H9 (cell line): ENCODE measurements around the gene OR51E1. TPM values are rescaled to one million over a fixed set of nuclear protein-coding genes. Genes with fewer than 3 reads are reported as not detected.

Source experiments
- DNase-seq: peaks from one replicate; pipeline ENCODE4 v3.0.0-alpha.2; 2017
- H2AFZ ChIP-seq: one replicate; pipeline ENCODE4 v1.6.1; 2013; ENCODE audit warnings: mild to moderate bottlenecking, low read length, control low read depth, moderate library complexity
- H2AK5ac ChIP-seq: 2 replicates; pipeline ENCODE4 v1.6.1; 2013; ENCODE audit warnings: low read length, control low read depth, mixed read lengths; ENCODE audit not compliant: insufficient read length
- H2BK120ac ChIP-seq: one replicate; pipeline ENCODE4 v1.6.1; 2013; ENCODE audit warnings: low read depth, mild to moderate bottlenecking, low read length, control low read depth, inconsistent platforms; ENCODE audit not compliant: poor library complexity, severe bottlenecking
- H2BK12ac ChIP-seq: 2 replicates; pipeline ENCODE4 v1.6.1; 2013; ENCODE audit warnings: low read length, control low read depth, mixed read lengths, low read depth; ENCODE audit not compliant: insufficient read length
- H2BK15ac ChIP-seq: 2 replicates; pipeline ENCODE4 v1.6.1; 2013; ENCODE audit warnings: low read depth, low read length, control low read depth
- H2BK20ac ChIP-seq: one replicate; pipeline ENCODE4 v1.6.1; 2013; ENCODE audit warnings: low read depth, mild to moderate bottlenecking, low read length, control low read depth, inconsistent platforms; ENCODE audit not compliant: poor library complexity, severe bottlenecking
- H2BK5ac ChIP-seq: 2 replicates; pipeline ENCODE4 v1.6.1; 2013; ENCODE audit warnings: low read length, control low read depth, mixed read lengths; ENCODE audit not compliant: insufficient read length
- H3K14ac ChIP-seq: 2 replicates; pipeline ENCODE4 v1.6.1; 2013; ENCODE audit warnings: low read length, control low read depth; ENCODE audit not compliant: insufficient read depth
- H3K18ac ChIP-seq: 2 replicates; pipeline ENCODE4 v1.6.1; 2013; ENCODE audit warnings: low read depth, mild to moderate bottlenecking, mixed read lengths, low read length, control low read depth; ENCODE audit not compliant: insufficient read length
- H3K23ac ChIP-seq: 2 replicates; pipeline ENCODE4 v1.6.1; 2013; ENCODE audit warnings: low read length, control low read depth, mixed read lengths, low read depth; ENCODE audit not compliant: insufficient read length
- H3K23me2 ChIP-seq: 2 replicates; pipeline ENCODE4 v1.6.1; 2013; ENCODE audit warnings: low read depth, mild to moderate bottlenecking, mixed read lengths, low read length, control low read depth; ENCODE audit not compliant: insufficient read length, poor library complexity, severe bottlenecking
- H3K27ac ChIP-seq: 2 replicates; pipeline ENCODE4 v1.5.1; 2013; ENCODE audit warnings: low read length, control low read depth, mixed read lengths, low read depth; ENCODE audit not compliant: insufficient read length
- H3K27me3 ChIP-seq: 2 replicates; pipeline ENCODE4 v1.6.1; 2013; ENCODE audit warnings: low read length, control low read depth, inconsistent platforms; ENCODE audit not compliant: insufficient read depth
- H3K4ac ChIP-seq: 2 replicates; pipeline ENCODE4 v1.6.1; 2013; ENCODE audit warnings: low read depth, mild to moderate bottlenecking, control low read depth, inconsistent platforms, low read length, moderate library complexity
- H3K4me1 ChIP-seq: 2 replicates; pipeline ENCODE4 v1.6.1; 2013; ENCODE audit warnings: low read length, control low read depth, inconsistent platforms; ENCODE audit not compliant: insufficient read depth
- H3K4me2 ChIP-seq: 2 replicates; pipeline ENCODE4 v1.6.1; 2013; ENCODE audit warnings: low read length, control low read depth, mixed read lengths; ENCODE audit not compliant: insufficient read length, insufficient read depth
- H3K56ac ChIP-seq: 2 replicates; pipeline ENCODE4 v1.6.1; 2013; ENCODE audit warnings: low read depth, mild to moderate bottlenecking, mixed read lengths, low read length, control low read depth; ENCODE audit not compliant: insufficient read length
- H3K79me1 ChIP-seq: 2 replicates; pipeline ENCODE4 v1.6.1; 2013; ENCODE audit warnings: low read depth, mild to moderate bottlenecking, moderate library complexity, low read length, control low read depth, inconsistent platforms; ENCODE audit not compliant: insufficient read depth, poor library complexity, severe bottlenecking
- H3K79me2 ChIP-seq: 2 replicates; pipeline ENCODE4 v1.6.1; 2013; ENCODE audit warnings: low read length, control low read depth, inconsistent platforms; ENCODE audit not compliant: insufficient read depth
- H3K9ac ChIP-seq: 2 replicates; pipeline ENCODE4 v1.6.1; 2013; ENCODE audit warnings: low read length, control low read depth, mixed read lengths; ENCODE audit not compliant: insufficient read length; ENCODE audit errors: extremely low read depth
- H3K9me3 ChIP-seq: one replicate; pipeline ENCODE4 v1.6.1; 2013; ENCODE audit warnings: low read depth, low read length, inconsistent platforms; ENCODE audit not compliant: control insufficient read depth
- H3T11ph ChIP-seq: one replicate; pipeline ENCODE4 v1.6.1; 2013; ENCODE audit warnings: mild to moderate bottlenecking, low read length, control low read depth, inconsistent platforms
- H4K20me1 ChIP-seq: one replicate; pipeline ENCODE4 v1.6.1; 2013; ENCODE audit not compliant: control insufficient read depth, insufficient read length, insufficient read depth
- H4K5ac ChIP-seq: 2 replicates; pipeline ENCODE4 v1.6.1; 2013; ENCODE audit warnings: low read depth, mild to moderate bottlenecking, mixed read lengths, low read length, control low read depth; ENCODE audit not compliant: insufficient read length
- H4K8ac ChIP-seq: replicated peaks from 2 replicates; pipeline ENCODE4 v1.6.1; 2013; ENCODE audit warnings: low read length, control low read depth, mixed read lengths, low read depth; ENCODE audit not compliant: insufficient read length
- H4K91ac ChIP-seq: 2 replicates; pipeline ENCODE4 v1.6.1; 2013; ENCODE audit warnings: low read depth, mild to moderate bottlenecking, moderate library complexity, mixed read lengths, low read length, control low read depth; ENCODE audit not compliant: insufficient read length
- H3K27ac Mint-ChIP-seq, 3 experiments: 2 replicates in 2 of 3; 3 replicates in 1 of 3; pipeline ENCODE4 v1.8.0; 2020 to 2021; ENCODE audit warnings: mixed read lengths in 3 of 3, mild to moderate bottlenecking in 1 of 3, moderate library complexity in 1 of 3
- H3K27me3 Mint-ChIP-seq: 2 replicates; pipeline ENCODE4 v1.8.0; 2021; ENCODE audit warnings: low read depth, mild to moderate bottlenecking, moderate library complexity, mixed read lengths
- H3K36me3 Mint-ChIP-seq, 3 experiments: 2 replicates in 2 of 3; 3 replicates in 1 of 3; pipeline ENCODE4 v1.8.0; 2020 to 2021; ENCODE audit warnings: low read depth in 3 of 3, mixed read lengths in 3 of 3; ENCODE audit not compliant: insufficient read depth in 1 of 3
- H3K4me1 Mint-ChIP-seq, 2 experiments: 2 replicates each; pipeline ENCODE4 v1.8.0; 2020; ENCODE audit warnings: mixed read lengths in 2 of 2
- H3K4me3 Mint-ChIP-seq, 2 experiments: 2 replicates in 1 of 2; 3 replicates in 1 of 2; pipeline ENCODE4 v1.8.0; 2020 to 2021; ENCODE audit warnings: mild to moderate bottlenecking in 2 of 2, mixed read lengths in 2 of 2, moderate library complexity in 1 of 2
- H3K9me3 Mint-ChIP-seq, 2 experiments: 2 replicates in 1 of 2; 3 replicates in 1 of 2; pipeline ENCODE4 v1.8.0; 2020; ENCODE audit warnings: mild to moderate bottlenecking in 2 of 2, mixed read lengths in 2 of 2, moderate library complexity in 1 of 2
- CTCF ChIP-seq: fragments of 200-600 bp; sonication (generic); conservative IDR thresholded peaks from 3 replicates; pipeline ENCODE4 v1.8.0; 2021; ENCODE audit warnings: antibody characterized with exemption, mild to moderate bottlenecking
- WGBS: extraction: QIAGEN DNeasy Blood & Tissue Kit; methylation state at CpG from one replicate; pipeline ENCODE4 v1.1.7; 2013; ENCODE audit warnings: missing lambda C conversion rate, low lambda C conversion rate, mixed read lengths; ENCODE audit not compliant: insufficient read length; ENCODE audit errors: extremely low coverage; 5-methylcytosine and 5-hydroxymethylcytosine counted together
- total RNA-seq: library from RNA; stranded (reverse); gene quantifications from 2 replicates; pipeline ENCODE4 v1.2.1, GENCODE V29; 2021

The OR51E1 gene
- total RNA-seq, 1 experiment from 2014 or later, result not detected

- H3K4me3 Mint-ChIP-seq, result no peak overlapping the region
- Histone ChIP-seq H3K79me1 (no peaks in the 10 kb centered on the region), H3K9ac (no peak overlapping the region), H4K91ac (no peak overlapping the region), H2AK5ac (no peak overlapping the region), H3K18ac (no peak overlapping the region), H4K5ac (no peak overlapping the region), H2BK20ac (no peak overlapping the region), H3K23me2 (no peaks in the 10 kb centered on the region), H3K9me3 (no peaks in the 10 kb centered on the region), H2BK5ac (no peak overlapping the region), H3K27ac (no peak overlapping the region), H4K8ac (no peak overlapping the region), H3K4me1 (no peaks in the 10 kb centered on the region), H2BK120ac (no peak overlapping the region), H3K23ac (no peak overlapping the region), H2BK12ac (no peak overlapping the region), H3K4me2 (no peak overlapping the region), H3K14ac (no peak overlapping the region), H3T11ph (no peak overlapping the region), H3K27me3 (no peaks in the 10 kb centered on the region), H2AFZ (no peak overlapping the region), H3K4ac (no peak overlapping the region), H3K56ac (no peak overlapping the region), H2BK15ac (no peak overlapping the region), H4K20me1 (no peaks in the 10 kb centered on the region), H3K79me2 (no peaks in the 10 kb centered on the region)
- WGBS, result 100% methylated on average over 2 of the region's 7 CpGs
- H3K4me1 Mint-ChIP-seq, result peaks cover 3 to 11% of the 10 kb centered on the region in 2 experiments; a peak in 3 of 4 replicates
- H3K9me3 Mint-ChIP-seq, result no peaks in the 10 kb centered on the region
- no peak for DNase-seq
- TF ChIP-seq CTCF, result no peak
- no peaks in the 10 kb centered on the region for H3K36me3 Mint-ChIP-seq
- peaks cover 1% of the 10 kb centered on the region for H3K27me3 Mint-ChIP-seq
- peak overlapping the region in 1 of 3 experiments; percentile 48; a peak in 1 of 7 replicates for H3K27ac Mint-ChIP-seq
These were observed 2.3 kb upstream of the OR51E1 start for GRCh38 chr11:4641501-4641900.
